Stimulated activated CD8-positive, alpha-beta memory T cell treated with anti-CD3 and anti-CD28 coated beads, Interleukin-2, amount 100 ng/mL, for 1 hour (primary cell): ENCODE results near the gene SLC6A2.

ENCODE experiments used
- DNase-seq, 2 donors: peaks; one replicate each; pipeline ENCODE4 v3.0.0-alpha.2; 2020; ENCODE audit warnings: low read depth in 2 of 2

The SLC6A2 gene

DNA sequence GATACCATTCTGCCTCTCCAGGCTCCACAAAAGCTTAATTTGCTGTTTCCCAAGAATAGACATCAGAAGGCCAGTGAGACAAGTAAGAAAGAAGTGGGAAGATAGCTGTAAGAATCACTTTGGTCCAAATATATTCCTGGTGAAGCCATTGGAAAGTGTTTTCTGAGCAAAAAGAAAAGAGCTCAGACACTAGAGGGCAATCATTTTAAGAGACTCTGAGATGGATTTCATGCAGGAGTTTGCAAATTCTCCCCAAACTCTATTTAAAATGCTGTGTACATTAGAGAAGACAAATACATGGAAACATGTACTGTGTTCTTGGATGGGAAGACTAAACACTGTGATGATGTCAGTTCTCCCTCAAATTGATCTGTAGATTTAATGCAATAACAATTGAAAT, 8.0 kb upstream of the SLC6A2 start:
- no peak for DNase-seq

DNA sequence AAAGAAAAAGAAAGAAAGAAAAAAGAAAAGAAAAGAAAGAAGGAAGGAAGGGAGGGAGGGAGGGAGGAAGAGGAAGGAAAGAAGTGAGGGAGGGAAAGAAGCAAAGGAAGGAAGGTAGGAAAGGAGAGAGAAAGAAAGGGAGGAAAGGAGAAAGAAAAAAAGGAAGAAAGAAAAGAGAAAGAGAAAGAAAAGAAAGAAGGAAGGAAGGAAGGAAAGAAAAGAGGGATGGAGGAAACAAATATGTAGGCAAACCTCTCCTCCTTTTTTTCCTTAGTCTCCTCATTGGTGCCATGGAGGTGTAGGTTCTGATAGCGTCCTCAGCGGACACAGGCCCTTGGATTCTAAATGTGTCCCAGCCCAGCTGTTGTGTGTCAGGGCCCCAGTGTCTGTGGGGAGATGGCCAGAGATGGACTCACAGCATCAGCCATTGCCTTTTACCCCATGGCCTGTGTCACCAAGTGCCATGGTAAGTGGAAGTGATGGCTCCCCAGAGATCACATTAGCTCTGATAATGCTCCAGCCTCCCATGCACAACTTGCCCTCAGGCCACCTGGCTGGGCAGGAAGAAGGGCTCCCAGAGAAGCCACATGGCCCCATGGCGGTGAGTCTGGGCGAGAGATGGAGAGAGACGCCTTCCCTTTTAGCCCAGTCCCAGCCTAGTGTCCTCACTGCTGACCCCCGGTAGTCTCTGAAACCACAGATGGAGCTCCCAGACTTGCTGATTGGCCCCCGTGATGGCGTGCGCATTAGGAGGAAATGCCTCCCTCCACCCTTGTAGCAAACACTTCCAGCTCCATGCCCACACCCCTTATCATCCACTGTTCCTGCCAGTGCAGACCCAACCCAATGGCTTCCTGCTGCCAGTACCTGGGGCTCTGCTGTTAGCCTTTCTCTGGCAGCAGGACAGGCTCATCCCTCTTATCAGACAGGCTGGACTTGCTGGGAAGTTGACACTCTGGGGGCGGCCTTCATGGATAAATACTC, 3.7 kb upstream of the SLC6A2 start:
- DNase-seq, result no peak

DNA sequence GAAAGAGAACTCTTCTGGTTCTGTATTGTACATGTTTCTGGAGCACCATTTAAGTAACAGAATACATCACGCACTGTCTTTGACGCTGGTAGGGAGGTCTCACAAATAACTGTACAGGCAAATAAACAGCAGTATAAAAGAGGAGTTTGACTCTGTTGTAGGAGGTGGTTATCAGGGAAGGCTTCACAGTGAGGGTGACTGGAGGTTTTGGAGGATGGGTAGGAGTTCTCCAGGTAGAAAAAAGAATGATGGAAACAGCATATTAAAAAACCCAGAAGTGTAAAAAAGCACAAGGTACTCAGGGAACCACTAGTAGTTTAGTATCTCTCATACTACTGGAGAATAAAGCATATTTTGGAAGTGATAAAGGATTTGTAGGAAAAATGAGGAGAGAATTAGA, 2.7 kb upstream of the SLC6A2 start:
- no peak for DNase-seq

DNA sequence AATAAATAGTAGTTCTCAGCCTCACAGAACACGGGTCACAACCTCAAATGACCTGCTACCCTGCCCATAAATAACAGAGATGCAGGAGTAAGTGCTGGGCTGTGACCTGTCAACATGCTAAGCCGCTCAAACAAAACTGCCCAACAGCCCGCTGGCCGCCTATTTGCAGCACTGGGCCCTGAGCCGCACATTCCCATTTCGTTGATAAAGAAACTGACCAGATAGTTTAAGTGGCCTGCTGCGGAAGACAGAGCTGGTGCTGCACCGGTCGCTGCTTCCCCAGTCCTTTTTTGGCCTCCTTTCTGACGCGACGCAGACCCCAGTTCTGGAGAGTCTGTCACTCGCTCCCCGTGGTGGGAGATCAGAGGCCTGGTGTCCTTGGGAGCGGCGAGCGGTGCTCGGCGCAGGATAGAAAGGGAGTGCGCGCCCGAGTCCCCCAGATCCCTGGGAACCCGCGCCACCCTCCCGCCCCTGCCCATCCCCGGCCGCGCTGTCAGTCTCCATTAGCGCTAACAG, 349 bp upstream of the SLC6A2 start:
- DNase-seq, result no peak

DNA sequence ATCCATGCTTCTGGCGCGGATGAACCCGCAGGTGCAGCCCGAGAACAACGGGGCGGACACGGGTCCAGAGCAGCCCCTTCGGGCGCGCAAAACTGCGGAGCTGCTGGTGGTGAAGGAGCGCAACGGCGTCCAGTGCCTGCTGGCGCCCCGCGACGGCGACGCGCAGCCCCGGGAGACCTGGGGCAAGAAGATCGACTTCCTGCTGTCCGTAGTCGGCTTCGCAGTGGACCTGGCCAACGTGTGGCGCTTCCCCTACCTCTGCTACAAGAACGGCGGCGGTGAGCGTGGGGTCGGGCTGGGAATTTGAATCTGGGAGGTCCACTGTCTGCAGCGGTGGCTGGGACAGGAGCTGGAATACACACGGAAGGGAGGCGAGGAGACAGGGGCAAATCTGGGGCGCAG, 904 bp downstream of the SLC6A2 start:
- no peak for DNase-seq

- no peak for DNase-seq
Observed at GRCh38 chr16:55657616-55658015, 1.8 kb downstream of the SLC6A2 start.

DNA sequence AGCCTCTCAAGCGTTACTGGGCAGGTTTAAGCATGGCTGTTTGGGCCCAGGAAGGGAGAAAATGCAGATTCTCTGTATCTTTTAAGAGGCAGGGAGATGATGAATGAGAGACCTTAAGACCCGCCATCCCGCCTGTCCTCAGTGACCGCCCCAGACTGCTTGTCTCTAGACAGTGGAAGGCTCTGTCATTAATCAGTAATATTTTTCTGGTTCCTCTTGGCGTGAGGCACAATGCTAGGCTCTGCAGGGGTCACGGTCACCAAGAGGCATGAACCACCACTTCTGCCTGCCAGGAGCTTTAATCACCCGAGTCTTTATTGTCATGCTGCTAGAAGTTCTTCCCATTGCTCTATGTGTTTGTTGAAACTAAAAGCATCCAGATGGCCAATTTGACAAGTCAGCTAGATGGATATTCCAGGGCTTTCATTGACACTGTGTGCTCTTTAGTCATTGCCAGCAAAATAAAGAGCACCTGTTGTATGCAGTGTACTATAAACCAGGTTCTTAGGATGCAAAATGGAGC, 3.2 kb downstream of the SLC6A2 start:
- DNase-seq, result no peak

DNA sequence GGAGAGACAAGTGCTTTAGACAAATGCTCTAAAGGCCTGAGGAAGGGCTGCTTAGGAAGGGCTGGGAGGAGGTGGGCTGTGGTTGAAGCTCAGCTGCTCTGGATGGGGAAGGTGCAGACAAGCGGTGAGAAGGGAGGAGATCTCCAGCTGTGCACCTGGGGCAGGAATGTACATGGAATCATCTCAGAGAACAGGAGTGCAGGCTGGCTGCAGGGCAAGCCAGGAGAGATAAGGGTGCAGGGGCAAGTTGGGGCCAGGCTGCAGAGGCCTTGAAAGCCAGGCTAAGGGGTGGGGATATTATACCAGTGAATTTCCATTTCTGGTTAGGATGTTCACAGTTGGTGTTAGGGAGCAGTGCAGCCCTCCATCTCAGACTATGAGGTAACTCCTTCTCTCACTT, 4.2 kb downstream of the SLC6A2 start:
- DNase-seq, result no peak

DNA sequence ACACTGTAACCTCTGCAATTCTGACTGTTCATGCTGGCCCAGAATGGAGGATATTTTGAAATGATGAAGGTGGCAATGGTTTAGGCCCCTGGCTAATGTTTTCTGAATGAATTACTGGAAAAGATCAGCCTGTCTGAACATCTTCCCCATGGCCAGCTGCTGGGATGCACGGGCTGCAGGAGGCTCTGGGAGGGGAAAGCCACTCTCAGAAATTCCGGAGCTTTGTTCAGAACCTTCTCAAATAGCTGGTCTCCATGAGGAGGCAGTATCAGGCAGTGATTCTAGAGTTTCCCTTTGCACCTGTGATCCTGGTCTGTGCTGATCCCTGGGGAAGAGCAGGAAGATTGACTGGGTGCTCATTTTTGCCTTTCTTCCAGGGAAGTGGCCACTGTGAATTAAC, 5.0 kb downstream of the SLC6A2 start:
- DNase-seq, result no peak

DNA sequence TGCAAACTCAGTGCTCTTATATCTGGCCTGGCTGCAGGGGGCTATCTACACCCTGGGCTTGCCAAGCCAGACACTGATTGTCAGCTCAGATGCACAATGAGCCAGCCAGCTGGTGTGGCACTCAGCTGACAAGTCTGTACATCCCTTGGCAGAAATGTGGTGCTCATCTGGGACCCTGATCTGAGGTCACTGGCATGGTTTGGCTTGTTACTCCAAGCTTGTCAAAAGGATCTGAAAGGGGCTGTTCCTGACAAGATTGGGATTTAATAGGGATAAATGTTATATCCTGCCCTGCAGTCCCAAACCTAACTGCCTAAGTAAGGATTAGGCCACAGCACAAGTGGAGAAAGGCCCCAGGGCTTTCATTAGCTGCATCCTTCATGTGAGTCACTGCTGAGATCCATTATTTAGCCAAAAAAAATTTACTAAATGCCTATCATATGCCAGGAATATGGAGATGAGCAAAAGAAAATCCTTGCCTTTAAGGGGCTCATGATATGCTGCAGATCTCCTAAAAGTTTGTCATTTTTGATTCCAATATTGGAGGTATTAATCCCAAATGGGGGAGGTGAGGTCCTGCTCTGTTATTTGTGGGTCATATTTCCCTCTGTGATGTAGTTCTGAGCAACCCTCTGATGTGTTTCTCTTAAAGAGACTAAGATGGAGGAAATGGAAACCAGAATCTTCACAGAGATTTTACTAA, 6.3 kb downstream of the SLC6A2 start:
- DNase-seq, result no peak

DNA sequence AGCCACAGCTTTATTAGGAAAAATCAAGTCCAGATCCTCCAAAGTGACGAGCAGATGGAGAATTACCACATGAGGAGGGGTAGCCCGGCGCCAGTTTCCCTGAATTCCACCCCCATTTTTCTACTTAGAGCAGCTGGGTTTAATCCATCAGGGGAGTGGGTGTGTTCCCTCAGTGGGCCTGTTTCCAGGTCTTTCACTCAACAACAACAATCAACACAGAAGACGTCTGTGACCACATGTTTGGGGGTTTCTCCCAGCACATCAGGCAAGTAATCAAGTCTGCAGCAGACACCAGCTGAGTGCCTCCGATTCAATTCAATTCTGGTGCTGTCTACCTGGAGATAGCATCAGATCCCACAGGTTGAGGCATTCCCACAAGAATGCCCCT, 6.8 kb downstream of the SLC6A2 start:
- no peak for DNase-seq

GRCh38 chr16:55663225-55663624, 7.4 kb downstream of the SLC6A2 start:
- no peak for DNase-seq

GRCh38 chr16:55663765-55664677, 8.2 kb downstream of the SLC6A2 start:
- no peak for DNase-seq

GRCh38 chr16:55664786-55665407, 9.1 kb downstream of the SLC6A2 start:
- DNase-seq, result no peak

DNA sequence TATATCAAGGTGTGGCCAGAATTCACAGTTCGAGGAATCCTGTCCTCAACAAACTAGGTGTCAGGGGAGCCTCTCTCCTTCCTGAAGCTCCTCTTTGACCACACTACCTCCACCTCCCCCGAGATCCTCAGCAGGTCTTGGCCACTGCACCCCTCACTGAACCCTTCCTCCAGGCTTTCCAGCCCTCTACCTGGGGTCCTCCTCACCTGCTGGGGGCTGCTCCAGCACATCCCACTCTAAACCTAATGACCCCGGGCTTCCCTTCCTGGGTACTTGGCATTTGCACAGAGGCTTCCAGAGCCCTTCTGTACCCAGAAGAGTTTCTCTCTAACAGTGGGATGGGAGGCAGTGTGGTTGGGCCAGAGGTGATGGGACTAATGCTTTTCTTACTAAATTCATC, 9.7 kb downstream of the SLC6A2 start:
- DNase-seq, result no peak

DNA sequence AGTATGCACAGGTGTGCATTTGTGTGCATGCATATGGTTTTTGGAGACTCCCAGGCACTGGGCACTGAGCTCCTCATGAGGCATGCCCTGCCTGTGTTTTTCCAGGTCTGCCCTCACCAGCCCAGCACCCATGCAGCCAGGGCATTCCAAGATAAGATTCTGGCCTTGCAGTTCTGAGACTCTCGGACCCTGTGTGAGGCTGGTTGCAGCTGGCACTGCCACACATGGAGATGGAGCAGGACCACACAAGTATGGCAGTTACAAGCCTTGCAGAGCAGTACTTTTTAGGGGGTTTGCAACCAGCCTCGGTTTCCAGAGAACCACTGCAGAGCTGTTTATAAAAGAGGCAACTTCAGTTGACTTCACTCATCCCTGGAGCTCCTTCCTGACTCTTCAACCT, 10.2 kb downstream of the SLC6A2 start:
- no peak for DNase-seq

DNA sequence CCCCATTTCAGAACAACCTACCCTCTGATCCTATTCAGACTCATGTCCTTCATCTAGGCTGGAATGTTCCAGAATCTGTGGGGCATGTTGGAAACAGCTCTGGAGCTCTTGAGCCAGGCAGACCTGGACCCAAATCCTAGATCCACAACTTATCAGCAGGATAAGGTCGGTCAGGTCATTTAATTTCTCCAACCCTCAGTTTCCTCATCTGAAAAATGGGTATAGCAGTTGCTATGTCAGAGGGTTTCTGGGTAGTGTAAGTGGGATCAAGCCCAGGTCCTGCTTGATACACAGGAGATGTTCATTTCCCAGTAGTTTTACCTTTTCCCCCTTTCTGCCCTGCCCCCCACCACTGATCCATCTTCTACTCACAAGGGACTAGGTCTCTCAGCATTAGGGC, 12.0 kb downstream of the SLC6A2 start:
- DNase-seq, result no peak

GRCh38 chr16:55668340-55669281, 12.8 kb downstream of the SLC6A2 start:
- no peak for DNase-seq

DNA sequence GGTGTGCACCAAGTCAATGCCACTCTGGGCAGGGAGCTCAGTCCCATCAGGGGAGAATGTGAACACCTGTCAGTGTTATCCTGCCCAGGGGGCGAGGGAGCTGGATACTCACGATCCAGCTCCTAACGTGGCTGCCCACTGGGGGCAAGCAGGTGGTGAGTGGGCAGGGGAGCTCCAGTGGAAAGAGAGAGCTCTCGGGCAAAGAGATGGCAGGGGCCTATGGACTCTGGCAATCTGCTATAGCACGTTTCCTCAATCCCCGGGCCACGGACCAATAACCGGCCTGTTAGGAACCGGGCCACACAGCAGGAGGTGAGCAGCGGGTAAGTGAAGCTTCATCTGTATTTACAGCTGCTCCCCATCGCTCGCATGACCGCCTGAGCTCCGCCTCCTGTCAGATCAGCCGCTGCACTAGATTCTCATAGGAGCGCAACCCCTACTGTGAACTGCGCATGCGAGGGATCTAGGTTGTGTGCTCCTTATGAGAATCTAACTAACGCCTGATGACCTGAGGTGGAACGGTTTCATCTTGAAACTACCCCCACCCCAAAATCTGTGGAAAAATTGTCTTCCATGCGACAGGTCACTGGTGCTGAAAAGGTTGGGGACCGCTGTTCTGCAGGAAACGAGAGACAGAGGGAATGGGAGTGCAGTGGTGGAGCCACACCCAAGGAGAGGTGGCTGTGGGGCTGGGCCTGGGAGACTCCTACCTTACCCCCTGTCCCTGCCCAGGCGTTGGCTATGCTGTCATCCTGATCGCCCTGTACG, 15.6 kb downstream of the SLC6A2 start:
- DNase-seq, result no peak
